ENCODE data around the gene SOD3.

DNA sequence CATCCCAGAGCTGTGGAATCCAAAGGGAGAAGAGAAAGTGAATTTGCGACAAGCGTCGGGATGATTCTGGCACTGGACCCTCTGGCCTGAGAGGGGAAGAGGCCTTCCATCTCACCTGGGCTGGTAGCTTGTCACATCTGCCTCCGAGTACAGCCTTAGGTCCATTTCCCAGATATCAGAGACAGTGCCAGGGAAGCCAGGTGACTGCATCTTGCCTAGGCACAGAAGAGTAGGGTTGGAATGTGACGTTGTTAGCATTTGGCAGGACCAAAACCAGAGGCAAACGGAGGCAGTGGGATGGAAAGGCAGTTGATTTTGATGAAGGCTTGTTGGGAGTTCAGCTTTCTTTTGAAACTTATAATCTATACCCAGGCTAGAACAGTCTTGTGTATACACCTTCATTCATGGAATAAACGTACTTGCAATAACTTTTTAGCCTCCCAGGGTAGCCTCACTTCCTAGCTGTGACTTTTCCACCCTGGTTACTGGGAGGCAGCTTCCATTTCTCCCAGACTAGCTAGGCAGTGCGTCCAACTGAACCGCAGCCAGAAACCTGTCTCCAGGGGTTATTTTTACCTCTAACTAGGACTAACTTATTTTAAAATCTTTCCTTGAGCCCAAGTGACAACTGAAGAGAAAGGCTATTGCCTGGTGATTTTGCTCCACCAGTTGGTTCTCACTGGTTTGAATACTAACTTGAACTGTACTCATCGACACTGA is 5.9 kb downstream of the SOD3 start:
- TF ChIP-seq, protein P1, sequence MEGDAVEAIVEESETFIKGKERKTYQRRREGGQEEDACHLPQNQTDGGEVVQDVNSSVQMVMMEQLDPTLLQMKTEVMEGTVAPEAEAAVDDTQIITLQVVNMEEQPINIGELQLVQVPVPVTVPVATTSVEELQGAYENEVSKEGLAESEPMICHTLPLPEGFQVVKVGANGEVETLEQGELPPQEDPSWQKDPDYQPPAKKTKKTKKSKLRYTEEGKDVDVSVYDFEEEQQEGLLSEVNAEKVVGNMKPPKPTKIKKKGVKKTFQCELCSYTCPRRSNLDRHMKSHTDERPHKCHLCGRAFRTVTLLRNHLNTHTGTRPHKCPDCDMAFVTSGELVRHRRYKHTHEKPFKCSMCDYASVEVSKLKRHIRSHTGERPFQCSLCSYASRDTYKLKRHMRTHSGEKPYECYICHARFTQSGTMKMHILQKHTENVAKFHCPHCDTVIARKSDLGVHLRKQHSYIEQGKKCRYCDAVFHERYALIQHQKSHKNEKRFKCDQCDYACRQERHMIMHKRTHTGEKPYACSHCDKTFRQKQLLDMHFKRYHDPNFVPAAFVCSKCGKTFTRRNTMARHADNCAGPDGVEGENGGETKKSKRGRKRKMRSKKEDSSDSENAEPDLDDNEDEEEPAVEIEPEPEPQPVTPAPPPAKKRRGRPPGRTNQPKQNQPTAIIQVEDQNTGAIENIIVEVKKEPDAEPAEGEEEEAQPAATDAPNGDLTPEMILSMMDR (IDR thresholded peaks at IDR 0.05), result no peak
- no peak for TF ChIP-seq POLR2A (IDR thresholded peaks at IDR 0.05)
